Measurements from ENCODE around the gene CD46.

Gene CD46

DNA sequence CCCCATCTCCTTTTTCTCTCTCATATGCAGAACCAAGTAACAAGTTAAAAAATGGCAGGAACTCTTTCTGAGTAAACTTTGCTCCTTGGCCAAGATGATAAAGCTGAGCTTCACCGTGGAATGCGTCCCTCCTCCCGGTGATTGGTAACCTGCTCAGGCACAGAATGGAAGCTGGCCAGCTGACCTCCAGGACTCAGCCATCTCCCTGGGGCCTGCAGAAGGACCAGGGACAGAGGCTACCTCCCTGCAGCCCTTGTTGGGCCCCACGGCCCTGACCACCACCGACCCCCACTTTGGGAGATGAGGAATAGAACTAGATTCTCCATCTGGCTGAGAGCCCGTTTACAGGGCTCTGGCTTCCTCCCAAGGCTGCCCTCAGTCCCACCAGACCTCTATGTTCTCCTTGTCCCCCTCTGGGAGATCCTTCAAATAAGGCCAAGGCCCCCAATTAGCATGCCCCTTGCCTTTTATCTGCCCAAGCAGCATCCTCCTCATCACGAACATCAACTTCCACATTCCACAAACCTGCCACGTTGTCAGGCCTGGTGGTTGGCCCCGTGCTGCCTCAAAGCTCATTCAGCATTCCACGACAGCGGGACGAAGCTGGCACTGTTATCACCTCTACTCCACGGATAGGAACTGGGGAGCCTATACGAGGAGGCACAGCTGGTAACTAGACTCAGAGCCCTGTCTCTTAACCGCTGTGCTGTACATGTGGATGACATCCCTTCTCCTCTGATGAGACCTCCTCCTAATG lies 84.9 kb downstream of the CD46 start:
- no peak overlapping the region for H3K27ac ChIP-seq (ENCODE audit: poor library complexity, severe bottlenecking)
- H3K36me3 ChIP-seq (ENCODE audit: low read depth): no peaks in the 10 kb centered on the region
- no peaks in the 10 kb centered on the region for H3K27me3 ChIP-seq (ENCODE audit: insufficient read depth, poor library complexity, severe bottlenecking)
- no peak for TF ChIP-seq CTCF (IDR thresholded peaks at IDR 0.05; ENCODE audit: poor library complexity, severe bottlenecking)
- DNase-seq (ENCODE audit: low spot score) (no peak), ATAC-seq (ENCODE audit: low read depth) (no peak)
- no peaks in the 10 kb centered on the region for H3K4me1 ChIP-seq (ENCODE audit: insufficient read depth, poor library complexity, severe bottlenecking)
- H3K4me3 ChIP-seq (ENCODE audit: severe bottlenecking): no peak overlapping the region
- no peaks in the 10 kb centered on the region for H3K9me3 ChIP-seq (ENCODE audit: severe bottlenecking)

DNA sequence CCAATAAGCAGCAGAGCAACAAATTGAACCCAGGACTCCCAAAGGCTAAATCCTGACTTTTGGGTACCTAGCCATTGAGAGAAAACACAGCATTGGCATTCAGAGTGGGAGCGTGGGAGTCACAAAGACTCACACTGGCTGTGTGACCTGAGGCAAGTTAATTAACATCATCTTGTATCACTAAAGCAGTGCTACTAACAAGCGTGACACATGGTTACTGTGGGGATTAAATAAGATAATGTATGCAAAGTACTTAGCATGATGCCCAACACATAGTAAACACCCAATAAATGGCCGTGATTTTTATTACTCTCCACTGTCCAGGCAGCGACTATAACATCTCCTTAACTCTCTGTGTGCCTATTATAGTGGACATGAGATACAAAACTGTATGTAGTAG lies 85.8 kb downstream of the CD46 start:
- no peaks in the 10 kb centered on the region for H3K36me3 ChIP-seq (ENCODE audit: low read depth)
- H3K4me1 ChIP-seq (ENCODE audit: insufficient read depth, poor library complexity, severe bottlenecking): no peaks in the 10 kb centered on the region
- H3K27me3 ChIP-seq (ENCODE audit: insufficient read depth, poor library complexity, severe bottlenecking): no peaks in the 10 kb centered on the region
- TF ChIP-seq CTCF (IDR thresholded peaks at IDR 0.05; ENCODE audit: poor library complexity, severe bottlenecking): no peak
- H3K9me3 ChIP-seq (ENCODE audit: severe bottlenecking): no peaks in the 10 kb centered on the region
- ATAC-seq (ENCODE audit: low read depth): no peak
- H3K27ac ChIP-seq (ENCODE audit: poor library complexity, severe bottlenecking): no peak overlapping the region
- no peak for DNase-seq (ENCODE audit: low spot score)
- no peak overlapping the region for H3K4me3 ChIP-seq (ENCODE audit: severe bottlenecking)

- DNase-seq (ENCODE audit: low spot score) (no peak), ATAC-seq (ENCODE audit: low read depth) (peak; percentile 56)
- Histone ChIP-seq H3K27me3 (ENCODE audit: insufficient read depth, poor library complexity, severe bottlenecking) (no peaks in the 10 kb centered on the region), H3K4me3 (ENCODE audit: severe bottlenecking) (no peak overlapping the region), H3K9me3 (ENCODE audit: severe bottlenecking) (no peaks in the 10 kb centered on the region), H3K4me1 (ENCODE audit: insufficient read depth, poor library complexity, severe bottlenecking) (no peaks in the 10 kb centered on the region), H3K36me3 (ENCODE audit: low read depth) (no peaks in the 10 kb centered on the region), H3K27ac (ENCODE audit: poor library complexity, severe bottlenecking) (no peak overlapping the region)
- TF ChIP-seq CTCF (IDR thresholded peaks at IDR 0.05; ENCODE audit: poor library complexity, severe bottlenecking): no peak
These were observed 86.6 kb downstream of the CD46 start for GRCh38 chr1:207838156-207839082.

- no peak for TF ChIP-seq CTCF (IDR thresholded peaks at IDR 0.05; ENCODE audit: poor library complexity, severe bottlenecking)
- DNase-seq (ENCODE audit: low spot score) (no peak), ATAC-seq (ENCODE audit: low read depth) (no peak)
- Histone ChIP-seq H3K4me1 (ENCODE audit: insufficient read depth, poor library complexity, severe bottlenecking) (no peaks in the 10 kb centered on the region), H3K27ac (ENCODE audit: poor library complexity, severe bottlenecking) (no peak overlapping the region), H3K36me3 (ENCODE audit: low read depth) (no peaks in the 10 kb centered on the region), H3K9me3 (ENCODE audit: severe bottlenecking) (no peaks in the 10 kb centered on the region), H3K4me3 (ENCODE audit: severe bottlenecking) (no peak overlapping the region), H3K27me3 (ENCODE audit: insufficient read depth, poor library complexity, severe bottlenecking) (no peaks in the 10 kb centered on the region)
These were observed 87.2 kb downstream of the CD46 start for GRCh38 chr1:207839083-207839413.
